GM19324 (cell line): Measurements from ENCODE around the gene PLD6.
"Not testable (repeated sequence)": the region's sequence is repeated elsewhere in the genome, so short reads cannot be mapped to it uniquely, and the experiment has no call there.

Experiments used
- ATAC-seq: cut with Tn5 transposase; IDR thresholded peaks from one replicate; pipeline ENCODE4 v1.9.1; 2021; ENCODE audit warnings: mild to moderate bottlenecking, moderate library complexity; ENCODE audit not compliant: unreplicated experiment, low FRiP score

Gene PLD6

GRCh38 chr17:17201907-17202306, 4.2 kb downstream of the PLD6 start:
- no peak for ATAC-seq

- ATAC-seq: no peak
Observed at GRCh38 chr17:17201271-17201670, 4.9 kb downstream of the PLD6 start.

GRCh38 chr17:17200831-17201230, 5.3 kb downstream of the PLD6 start:
- no peak for ATAC-seq

GRCh38 chr17:17200311-17200710, 5.8 kb downstream of the PLD6 start:
- no peak for ATAC-seq

- ATAC-seq: no peak
Observed at GRCh38 chr17:17198281-17198680, 7.9 kb downstream of the PLD6 start.

DNA sequence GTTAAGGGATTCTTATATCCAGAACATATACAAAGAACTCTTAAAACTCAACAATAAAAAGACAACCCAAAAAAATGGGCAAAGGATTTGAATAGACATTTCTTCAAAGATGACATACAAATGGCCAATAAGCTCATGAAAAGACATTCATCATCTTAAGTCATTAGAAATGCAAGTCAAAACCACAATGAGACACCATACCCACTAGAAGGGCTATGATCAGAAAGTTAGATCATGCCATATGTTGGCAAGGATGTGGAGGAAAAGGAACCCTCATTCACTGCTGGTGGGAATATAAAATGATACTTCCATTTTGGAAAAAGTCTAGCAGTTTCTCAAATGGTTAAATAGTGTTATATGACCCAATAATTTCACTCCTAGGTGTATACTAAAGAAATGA, 9.4 kb downstream of the PLD6 start:
- ATAC-seq: no peak

DNA sequence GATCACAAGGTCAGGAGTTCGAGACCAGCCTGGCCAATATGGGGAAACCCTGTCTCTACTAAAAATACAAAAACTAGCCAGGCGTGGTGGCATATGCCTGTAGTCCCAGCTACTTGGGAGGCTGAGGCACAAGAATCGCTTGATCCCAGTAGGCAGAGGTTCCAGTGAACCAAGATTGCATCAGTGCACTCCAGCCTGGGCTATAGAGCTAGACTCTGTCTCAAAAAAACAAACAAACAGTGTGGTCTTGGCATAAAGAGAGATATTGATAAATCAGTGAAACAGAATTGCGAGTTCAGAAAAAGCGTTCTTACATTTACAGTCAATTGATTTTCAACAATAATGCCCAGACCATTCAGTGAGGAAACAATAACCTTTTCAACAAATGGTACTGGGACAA, 10.7 kb downstream of the PLD6 start:
- not testable (repeated sequence) for ATAC-seq

GRCh38 chr17:17191961-17192381, 14.2 kb downstream of the PLD6 start:
- ATAC-seq: no peak

GRCh38 chr17:17191346-17191792, 14.8 kb downstream of the PLD6 start:
- ATAC-seq: no peak

GRCh38 chr17:17190188-17190587, 15.9 kb downstream of the PLD6 start:
- no peak for ATAC-seq

- ATAC-seq: no peak
Observed at GRCh38 chr17:17189559-17189958, 16.6 kb downstream of the PLD6 start.

DNA sequence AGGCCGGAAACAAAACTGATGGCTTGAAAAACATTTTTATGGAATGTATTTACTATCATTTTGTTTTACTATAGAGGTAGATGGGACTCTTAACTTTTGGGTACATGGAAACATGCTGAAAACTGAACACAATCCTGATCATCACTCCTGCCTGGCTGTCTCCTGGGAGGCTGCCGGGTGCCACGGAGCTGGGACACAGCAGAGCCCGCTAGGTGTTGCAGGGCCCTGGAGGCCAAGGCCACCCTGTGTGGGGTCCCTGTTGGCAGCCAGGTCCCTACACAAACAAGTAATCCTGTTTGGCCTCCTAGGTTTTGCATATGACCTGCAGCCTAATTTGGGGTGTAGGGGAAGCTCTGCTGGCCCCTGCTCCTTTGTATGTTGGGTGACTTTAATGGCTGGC, 17.5 kb downstream of the PLD6 start:
- ATAC-seq: no peak

DNA sequence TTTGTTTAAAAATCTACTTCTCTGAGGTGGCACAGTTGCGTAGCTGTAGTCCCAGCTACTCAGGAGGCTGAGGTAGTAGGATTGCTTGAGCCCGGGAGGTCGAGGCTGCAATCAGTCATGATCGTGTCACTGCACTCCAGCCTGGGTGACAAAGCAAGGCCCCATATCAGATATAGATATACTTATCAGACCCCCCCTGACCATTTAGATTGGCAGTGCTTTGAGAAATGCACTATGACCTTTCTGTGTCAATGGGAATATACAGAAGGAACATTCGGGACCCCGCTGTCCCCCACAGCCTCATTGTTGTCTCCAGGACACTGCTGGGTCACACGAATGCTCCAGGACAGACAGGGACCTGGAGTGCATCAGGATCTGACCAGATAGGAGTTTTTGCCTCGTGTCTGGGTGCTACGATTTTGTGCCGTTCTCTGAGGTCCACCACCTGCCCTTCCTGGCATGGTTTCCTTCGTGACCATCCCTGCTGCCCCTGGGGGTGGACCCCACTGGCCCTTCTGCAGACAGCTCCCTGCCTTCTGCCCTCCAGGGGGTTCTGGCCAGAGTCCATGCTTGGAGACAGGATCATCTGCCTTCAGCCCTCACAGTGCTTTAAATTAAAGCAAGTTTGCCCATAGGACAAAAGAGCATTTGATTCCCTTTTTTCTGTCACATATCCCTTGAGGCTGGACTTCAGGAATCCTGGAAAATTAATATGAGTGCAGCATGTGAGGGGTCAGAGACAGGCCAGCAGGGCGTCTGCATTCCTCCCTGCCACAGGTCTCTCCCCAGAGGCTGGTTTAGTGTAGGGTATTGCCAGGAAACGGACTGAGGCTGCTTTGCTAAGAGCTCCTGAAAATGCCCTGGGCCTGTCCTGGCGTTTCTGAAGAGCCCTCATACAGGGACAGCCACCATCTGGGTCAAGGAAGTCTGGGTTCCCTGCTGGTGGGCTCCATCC, 19.3 kb downstream of the PLD6 start:
- ATAC-seq: no peak

- ATAC-seq: no peak
Observed at GRCh38 chr17:17186051-17186450, 20.1 kb downstream of the PLD6 start.

- not testable (repeated sequence) for ATAC-seq
Observed at GRCh38 chr17:17184985-17185757, 21.0 kb downstream of the PLD6 start.

DNA sequence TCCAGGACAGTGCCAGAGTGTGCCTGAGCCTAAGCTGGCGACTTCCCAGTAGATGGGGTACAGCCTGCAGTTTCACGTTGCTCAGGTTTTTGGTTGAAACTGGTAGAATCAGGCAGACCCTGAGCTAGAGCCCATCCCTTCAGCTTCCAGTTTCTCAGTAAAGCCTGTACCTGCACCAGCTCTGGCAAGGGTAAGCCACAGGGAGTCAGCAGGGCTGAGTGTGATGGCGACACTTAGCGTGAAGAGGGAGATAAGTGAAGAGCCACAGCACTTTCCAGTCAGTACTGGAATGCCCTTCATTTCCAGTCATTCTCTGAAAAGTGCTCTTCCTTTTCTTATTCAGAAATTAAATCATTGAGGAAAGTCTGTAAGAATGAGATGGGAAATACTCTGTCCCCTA, 22.4 kb downstream of the PLD6 start:
- no peak for ATAC-seq

- no peak for ATAC-seq
Observed at GRCh38 chr17:17182598-17183136, 23.5 kb downstream of the PLD6 start.

- no peak for ATAC-seq
Observed at GRCh38 chr17:17181666-17182597, 24.2 kb downstream of the PLD6 start.

GRCh38 chr17:17180741-17181525, 25.2 kb downstream of the PLD6 start:
- no peak for ATAC-seq
